ENCODE data around the gene ODAD2. TPM values are rescaled to one million over a fixed set of nuclear protein-coding genes. Genes with fewer than 3 reads are reported as not detected.

The ODAD2 gene
- total and polyA plus RNA-seq, 2 experiments from 2014 or later = 0.40 to 0.76 TPM

DNA sequence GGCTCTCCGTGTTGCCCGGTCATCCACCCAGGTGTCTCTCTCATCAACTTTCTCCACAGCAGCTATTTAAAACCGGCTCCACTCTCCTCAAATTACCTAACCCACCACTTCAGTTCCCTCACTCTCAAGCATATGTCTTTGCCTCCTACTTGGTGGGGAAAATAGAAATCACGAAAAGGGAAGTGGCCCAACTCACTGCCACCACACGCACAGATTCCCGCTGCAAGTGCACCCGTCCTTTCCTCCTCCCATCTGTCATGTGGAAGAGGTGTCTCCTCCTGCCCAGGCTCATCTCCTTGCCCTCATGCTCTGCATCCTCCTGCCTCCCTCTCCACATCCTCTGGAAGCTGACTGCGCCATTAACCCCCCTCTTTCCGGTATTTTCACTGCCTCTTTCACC is 172.5 kb downstream of the ODAD2 start:
- H3K9me2 ChIP-seq (replicated peaks; ENCODE audit: insufficient read depth) = no peaks in the 10 kb centered on the region
- H3K4me2 ChIP-seq = no peak overlapping the region
- H3K79me2 ChIP-seq = no peaks in the 10 kb centered on the region
- H3K27ac ChIP-seq = no peak overlapping the region
- no peaks in the 10 kb centered on the region for H4K20me1 ChIP-seq (ENCODE audit: insufficient read depth, poor library complexity, severe bottlenecking)
- WGBS (ENCODE audit: low lambda C conversion rate, missing lambda C conversion rate) = 94% methylated on average over 9 of the region's 9 CpGs
- no peaks in the 10 kb centered on the region for H3K9me3 ChIP-seq (ENCODE audit: low read depth)
- no peak overlapping the region for H2AFZ ChIP-seq
- no peak overlapping the region for H3K4me3 ChIP-seq
- TF ChIP-seq EZH2phosphoT487 (IDR thresholded peaks at IDR 0.05; ENCODE audit: low read depth, severe bottlenecking, unreplicated experiment) (no peak), EZH2 (IDR thresholded peaks at IDR 0.05; ENCODE audit: borderline replicate concordance) (no peak)
- TF ChIP-seq, protein P1, sequence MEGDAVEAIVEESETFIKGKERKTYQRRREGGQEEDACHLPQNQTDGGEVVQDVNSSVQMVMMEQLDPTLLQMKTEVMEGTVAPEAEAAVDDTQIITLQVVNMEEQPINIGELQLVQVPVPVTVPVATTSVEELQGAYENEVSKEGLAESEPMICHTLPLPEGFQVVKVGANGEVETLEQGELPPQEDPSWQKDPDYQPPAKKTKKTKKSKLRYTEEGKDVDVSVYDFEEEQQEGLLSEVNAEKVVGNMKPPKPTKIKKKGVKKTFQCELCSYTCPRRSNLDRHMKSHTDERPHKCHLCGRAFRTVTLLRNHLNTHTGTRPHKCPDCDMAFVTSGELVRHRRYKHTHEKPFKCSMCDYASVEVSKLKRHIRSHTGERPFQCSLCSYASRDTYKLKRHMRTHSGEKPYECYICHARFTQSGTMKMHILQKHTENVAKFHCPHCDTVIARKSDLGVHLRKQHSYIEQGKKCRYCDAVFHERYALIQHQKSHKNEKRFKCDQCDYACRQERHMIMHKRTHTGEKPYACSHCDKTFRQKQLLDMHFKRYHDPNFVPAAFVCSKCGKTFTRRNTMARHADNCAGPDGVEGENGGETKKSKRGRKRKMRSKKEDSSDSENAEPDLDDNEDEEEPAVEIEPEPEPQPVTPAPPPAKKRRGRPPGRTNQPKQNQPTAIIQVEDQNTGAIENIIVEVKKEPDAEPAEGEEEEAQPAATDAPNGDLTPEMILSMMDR (IDR thresholded peaks at IDR 0.05; ENCODE audit: poor library complexity) = no peak
- H3K4me1 ChIP-seq (ENCODE audit: insufficient read depth) = no peaks in the 10 kb centered on the region
- no peaks in the 10 kb centered on the region for H3K27me3 ChIP-seq
- H3K36me3 ChIP-seq (replicated peaks; ENCODE audit: insufficient read depth, low read depth) = no peaks in the 10 kb centered on the region
- DNase-seq (ENCODE audit: low spot score) = no peak

DNA sequence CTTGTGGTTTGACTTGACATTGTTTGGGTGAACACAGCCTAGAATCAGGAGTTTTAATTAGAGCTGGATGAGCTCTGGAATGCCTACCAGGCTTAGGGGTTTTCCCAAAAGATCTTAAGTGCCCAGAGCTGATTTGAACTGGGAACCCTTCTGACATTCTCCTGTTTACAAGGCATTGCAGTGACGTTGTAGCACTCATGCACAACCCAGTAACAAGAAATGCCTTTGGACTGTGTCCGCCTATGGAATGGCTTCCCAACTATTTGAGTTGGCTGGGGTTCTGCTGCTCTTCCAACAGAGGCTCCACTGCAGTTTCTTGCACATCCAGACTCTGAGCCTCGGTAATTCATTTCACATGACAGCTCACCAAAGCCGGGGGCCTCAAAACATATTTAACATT is 176.6 kb downstream of the ODAD2 start:
- Histone ChIP-seq H3K9me2 (replicated peaks; ENCODE audit: insufficient read depth) (no peaks in the 10 kb centered on the region), H2AFZ (no peak overlapping the region), H3K36me3 (replicated peaks; ENCODE audit: insufficient read depth, low read depth) (no peaks in the 10 kb centered on the region), H3K9me3 (ENCODE audit: low read depth) (no peaks in the 10 kb centered on the region), H3K4me3 (no peak overlapping the region), H3K79me2 (no peaks in the 10 kb centered on the region), H3K4me2 (no peak overlapping the region), H4K20me1 (ENCODE audit: insufficient read depth, poor library complexity, severe bottlenecking) (no peaks in the 10 kb centered on the region), H3K4me1 (ENCODE audit: insufficient read depth) (peaks cover 3% of the 10 kb centered on the region), H3K27me3 (no peaks in the 10 kb centered on the region), H3K27ac (no peak overlapping the region)
- TF ChIP-seq EZH2 (IDR thresholded peaks at IDR 0.05; ENCODE audit: borderline replicate concordance) (no peak), EZH2phosphoT487 (IDR thresholded peaks at IDR 0.05; ENCODE audit: low read depth, severe bottlenecking, unreplicated experiment) (no peak)
- TF ChIP-seq, protein P1 (IDR thresholded peaks at IDR 0.05; ENCODE audit: poor library complexity) = no peak
- WGBS (ENCODE audit: low lambda C conversion rate, missing lambda C conversion rate) = 71% methylated on average over 4 of the region's 4 CpGs
- peak; percentile 10 for DNase-seq (ENCODE audit: low spot score)

DNA sequence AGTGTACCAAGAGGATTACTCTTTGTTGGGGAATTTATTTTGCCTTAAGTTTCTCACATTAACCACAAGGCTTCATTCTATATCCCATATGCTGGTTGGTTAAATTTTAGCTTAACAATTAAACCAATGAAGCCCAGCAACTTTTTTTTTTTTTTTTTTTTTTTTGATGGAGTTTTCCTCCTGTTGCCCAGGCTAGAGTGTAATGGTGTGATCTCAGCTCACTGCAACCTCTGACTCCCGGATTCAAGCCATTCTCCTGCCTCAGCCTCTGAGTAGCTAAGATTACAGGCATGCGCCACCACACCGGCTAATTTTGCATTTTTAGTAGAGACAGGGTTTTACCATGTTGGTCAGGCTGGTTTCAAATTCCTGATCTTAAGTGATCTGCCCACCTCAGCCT is 178.2 kb downstream of the ODAD2 start:
- no peak overlapping the region for H3K4me3 ChIP-seq
- no peak overlapping the region for H2AFZ ChIP-seq
- H3K27me3 ChIP-seq = no peaks in the 10 kb centered on the region
- no peaks in the 10 kb centered on the region for H3K9me3 ChIP-seq (ENCODE audit: low read depth)
- H3K4me1 ChIP-seq (ENCODE audit: insufficient read depth) = peaks cover 3% of the 10 kb centered on the region
- 73% methylated on average over 3 of the region's 3 CpGs for WGBS (ENCODE audit: low lambda C conversion rate, missing lambda C conversion rate)
- no peak overlapping the region for H3K4me2 ChIP-seq
- H3K27ac ChIP-seq = no peak overlapping the region
- H3K9me2 ChIP-seq (replicated peaks; ENCODE audit: insufficient read depth) = no peaks in the 10 kb centered on the region
- H3K79me2 ChIP-seq = no peaks in the 10 kb centered on the region
- no peaks in the 10 kb centered on the region for H4K20me1 ChIP-seq (ENCODE audit: insufficient read depth, poor library complexity, severe bottlenecking)
- no peak for DNase-seq (ENCODE audit: low spot score)
- no peaks in the 10 kb centered on the region for H3K36me3 ChIP-seq (replicated peaks; ENCODE audit: insufficient read depth, low read depth)
- TF ChIP-seq, protein P1 (IDR thresholded peaks at IDR 0.05; ENCODE audit: poor library complexity) = no peak
- TF ChIP-seq EZH2phosphoT487 (IDR thresholded peaks at IDR 0.05; ENCODE audit: low read depth, severe bottlenecking, unreplicated experiment) = no peak
- no peak for TF ChIP-seq EZH2 (IDR thresholded peaks at IDR 0.05; ENCODE audit: borderline replicate concordance)

Measured in hepatocyte (in vitro differentiated cells).